Skeletal muscle tissue (tissue), 4 donors: ENCODE results near the gene C1QTNF9. TPM values are rescaled to one million over a fixed set of nuclear protein-coding genes. Genes with fewer than 3 reads are reported as not detected.
"Not testable (repeated sequence)": the region's sequence is repeated elsewhere in the genome, so short reads cannot be mapped to it uniquely, and the experiment has no call there.

ENCODE experiments used
- H3K27ac ChIP-seq: one replicate; pipeline ENCODE4 v1.7.0; 2013; ENCODE audit warnings: mild to moderate bottlenecking, low read depth, low read length, inconsistent platforms
- H3K27me3 ChIP-seq, 3 donors: one replicate each; pipeline ENCODE4 v1.7.0; 2013; ENCODE audit warnings: low read length in 3 of 3; ENCODE audit not compliant: control insufficient read depth in 3 of 3, insufficient read depth in 3 of 3
- H3K36me3 ChIP-seq, 3 donors: one replicate each; pipeline ENCODE4 v1.7.0; 2013; ENCODE audit warnings: low read length in 3 of 3; ENCODE audit not compliant: control insufficient read depth in 3 of 3, insufficient read depth in 3 of 3
- H3K4me1 ChIP-seq, 3 donors: one replicate each; pipeline ENCODE4 v1.7.0; 2013; ENCODE audit warnings: low read length in 3 of 3, mild to moderate bottlenecking in 3 of 3; ENCODE audit not compliant: control insufficient read depth in 3 of 3, insufficient read depth in 3 of 3
- H3K4me3 ChIP-seq, 3 donors: one replicate each; pipeline ENCODE4 v1.7.0; 2013; ENCODE audit warnings: low read length in 3 of 3
- H3K9ac ChIP-seq, 3 donors: one replicate each; pipeline ENCODE4 v1.7.0; 2013; ENCODE audit warnings: low read length in 3 of 3, mild to moderate bottlenecking in 3 of 3, moderate library complexity in 2 of 3, low read depth in 1 of 3
- H3K9me3 ChIP-seq, 3 donors: one replicate each; pipeline ENCODE4 v1.7.0; 2013; ENCODE audit warnings: low read length in 3 of 3; ENCODE audit not compliant: control insufficient read depth in 3 of 3
- total RNA-seq: library from RNA; depleted of rRNA; stranded (reverse); fragments of >200 nt; gene quantifications from one replicate; pipeline ENCODE4 v1.2.3, GENCODE V29; 2014
- donor health status: Osteomylitis.

The C1QTNF9 gene
- total RNA-seq, 1 donor from 2014 or later = 2.6 TPM

DNA sequence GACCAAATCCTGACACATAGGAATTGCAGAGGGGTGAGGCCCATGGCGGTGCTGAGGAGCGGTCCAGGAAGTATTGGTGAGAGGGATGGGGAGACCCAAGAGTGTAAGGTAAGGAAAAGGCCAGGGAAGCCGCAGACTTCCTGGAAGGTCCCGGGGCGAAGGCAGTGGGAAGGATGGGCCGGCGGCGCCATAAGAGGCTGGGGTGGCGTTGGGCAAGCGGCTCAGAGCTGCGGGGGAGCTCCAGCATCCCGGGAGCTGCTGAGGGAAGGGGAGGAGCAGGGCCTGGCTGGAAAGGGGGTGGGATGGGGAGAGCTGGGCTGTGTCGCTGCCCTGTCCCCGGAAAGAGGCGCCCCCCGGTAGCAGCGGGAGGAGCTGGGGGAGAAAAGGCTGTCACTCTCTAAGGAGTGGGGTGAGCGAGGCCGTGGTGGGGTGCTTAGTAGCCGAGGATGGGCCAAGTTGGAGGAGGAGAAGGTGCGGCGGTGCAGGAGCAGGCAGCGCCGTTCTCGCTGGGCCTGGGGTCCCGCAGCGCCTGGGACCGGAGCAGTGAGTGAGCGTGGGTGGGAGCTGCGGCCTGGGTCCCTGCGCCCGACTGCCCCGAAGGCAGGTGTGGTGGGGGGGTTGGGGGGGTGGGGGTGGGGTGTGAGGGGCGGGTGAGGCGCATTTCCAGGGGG is 30.7 kb downstream of the C1QTNF9 start:
- Histone ChIP-seq H3K4me1 (no peaks in the 10 kb centered on the region), H3K27me3 (no peaks in the 10 kb centered on the region), H3K27ac (no peak overlapping the region), H3K9ac (no peak overlapping the region), H3K36me3 (no peaks in the 10 kb centered on the region), H3K9me3 (no peaks in the 10 kb centered on the region), H3K4me3 (no peak overlapping the region)

DNA sequence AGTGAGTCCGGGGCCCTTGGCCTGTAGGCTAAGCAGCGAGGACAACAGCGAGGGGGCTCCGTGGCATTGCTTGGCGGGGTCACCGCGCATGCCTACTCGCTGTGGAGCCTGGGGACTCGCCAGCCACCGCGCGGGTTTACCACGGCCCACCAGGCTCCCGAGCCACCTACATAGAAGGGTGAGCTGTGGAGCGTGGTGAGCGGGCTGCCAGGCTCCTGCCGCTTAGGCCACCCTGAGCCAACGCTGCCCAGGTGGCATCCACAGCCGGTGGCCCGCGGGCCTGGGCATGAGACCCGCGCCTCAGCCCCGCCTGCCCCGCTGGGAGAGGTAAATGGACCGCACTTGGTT is 31.2 kb downstream of the C1QTNF9 start:
- no peaks in the 10 kb centered on the region for H3K27me3 ChIP-seq
- no peaks in the 10 kb centered on the region for H3K4me1 ChIP-seq
- H3K9ac ChIP-seq = no peak overlapping the region
- no peak overlapping the region for H3K4me3 ChIP-seq
- no peaks in the 10 kb centered on the region for H3K9me3 ChIP-seq
- H3K27ac ChIP-seq = no peak overlapping the region
- no peaks in the 10 kb centered on the region for H3K36me3 ChIP-seq

DNA sequence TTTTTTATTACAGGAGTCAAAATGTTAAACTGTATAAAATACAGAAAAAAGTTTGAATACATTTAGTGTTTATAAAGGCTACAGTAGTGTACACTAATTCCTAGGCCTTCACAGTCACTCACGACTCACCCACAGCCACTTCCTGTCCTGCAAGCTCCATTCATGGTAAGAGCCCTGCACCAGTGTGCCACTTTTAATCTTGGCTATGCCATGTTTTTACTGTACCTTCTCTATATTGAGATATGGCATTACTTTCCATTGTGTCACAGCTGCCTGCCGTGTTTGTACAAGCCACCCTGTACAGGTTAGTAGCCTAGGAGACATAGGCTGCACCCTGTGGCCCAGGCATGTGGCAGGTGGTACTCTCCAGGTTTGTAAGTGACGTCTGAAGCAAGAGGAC is 32.1 kb downstream of the C1QTNF9 start:
- Histone ChIP-seq H3K9ac (no peak overlapping the region), H3K27ac (no peak overlapping the region), H3K4me3 (no peak overlapping the region), H3K27me3 (no peaks in the 10 kb centered on the region), H3K9me3 (no peaks in the 10 kb centered on the region), H3K36me3 (no peaks in the 10 kb centered on the region), H3K4me1 (no peaks in the 10 kb centered on the region)

DNA sequence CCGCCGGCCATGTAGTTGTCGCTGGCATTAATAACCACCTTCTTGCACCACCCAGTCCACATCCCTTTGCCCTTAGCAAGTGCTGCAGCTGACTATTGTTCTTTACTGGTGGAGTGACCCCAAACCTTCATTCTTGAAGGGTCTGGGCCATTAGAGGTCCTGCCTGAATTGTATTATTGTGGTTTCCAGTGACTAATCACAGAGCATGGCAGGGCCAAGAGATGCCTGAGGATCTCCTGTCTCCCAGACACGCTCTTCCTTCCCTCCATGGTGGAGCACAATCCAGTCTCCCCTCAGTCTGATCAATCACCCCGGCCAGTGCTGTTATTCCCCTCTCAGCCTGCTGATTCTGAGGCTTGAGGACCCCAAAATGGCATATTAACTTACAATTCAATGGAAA is 39.0 kb downstream of the C1QTNF9 start:
- no peaks in the 10 kb centered on the region for H3K27me3 ChIP-seq
- no peaks in the 10 kb centered on the region for H3K36me3 ChIP-seq
- H3K27ac ChIP-seq = no peak overlapping the region
- no peak overlapping the region for H3K9ac ChIP-seq
- no peaks in the 10 kb centered on the region for H3K9me3 ChIP-seq
- no peak overlapping the region for H3K4me3 ChIP-seq
- no peaks in the 10 kb centered on the region for H3K4me1 ChIP-seq

DNA sequence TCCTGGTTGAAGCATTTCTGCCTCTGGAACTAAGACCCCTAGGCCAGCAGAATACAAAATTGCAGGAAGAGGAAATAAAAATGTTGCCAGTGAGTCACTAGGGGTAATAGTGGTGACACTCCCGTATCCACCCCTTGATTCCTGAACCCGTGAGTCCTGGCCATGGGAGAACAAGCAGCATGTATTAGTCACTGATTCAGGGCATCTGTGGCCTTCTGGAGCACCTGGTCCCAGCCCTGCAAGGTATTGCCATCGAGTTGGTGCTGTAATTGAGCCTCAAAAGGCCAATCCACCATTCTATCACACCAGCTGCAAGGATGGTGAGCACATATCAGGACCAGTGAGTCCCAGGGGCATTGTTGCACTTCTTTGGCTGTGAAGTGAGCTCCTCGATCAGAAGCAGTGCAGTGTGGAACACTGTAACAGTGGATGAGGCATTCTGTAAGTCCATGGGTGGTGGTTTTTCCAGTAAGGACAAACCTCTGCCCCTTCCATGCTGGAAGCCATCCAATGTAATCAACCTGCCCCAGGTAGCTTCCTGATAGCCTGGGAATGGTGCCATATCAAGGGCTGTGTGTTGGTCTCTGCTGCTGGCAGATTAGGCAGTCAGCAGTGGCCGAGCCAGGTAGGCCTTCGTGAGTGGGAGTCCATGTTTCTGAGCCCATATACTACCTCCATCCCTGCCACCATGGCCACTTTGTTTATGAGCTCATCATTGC is 39.6 kb downstream of the C1QTNF9 start:
- Histone ChIP-seq H3K4me3 (no peak overlapping the region), H3K4me1 (no peaks in the 10 kb centered on the region), H3K27me3 (no peaks in the 10 kb centered on the region), H3K9ac (no peak overlapping the region), H3K9me3 (no peaks in the 10 kb centered on the region), H3K27ac (no peak overlapping the region), H3K36me3 (no peaks in the 10 kb centered on the region)

DNA sequence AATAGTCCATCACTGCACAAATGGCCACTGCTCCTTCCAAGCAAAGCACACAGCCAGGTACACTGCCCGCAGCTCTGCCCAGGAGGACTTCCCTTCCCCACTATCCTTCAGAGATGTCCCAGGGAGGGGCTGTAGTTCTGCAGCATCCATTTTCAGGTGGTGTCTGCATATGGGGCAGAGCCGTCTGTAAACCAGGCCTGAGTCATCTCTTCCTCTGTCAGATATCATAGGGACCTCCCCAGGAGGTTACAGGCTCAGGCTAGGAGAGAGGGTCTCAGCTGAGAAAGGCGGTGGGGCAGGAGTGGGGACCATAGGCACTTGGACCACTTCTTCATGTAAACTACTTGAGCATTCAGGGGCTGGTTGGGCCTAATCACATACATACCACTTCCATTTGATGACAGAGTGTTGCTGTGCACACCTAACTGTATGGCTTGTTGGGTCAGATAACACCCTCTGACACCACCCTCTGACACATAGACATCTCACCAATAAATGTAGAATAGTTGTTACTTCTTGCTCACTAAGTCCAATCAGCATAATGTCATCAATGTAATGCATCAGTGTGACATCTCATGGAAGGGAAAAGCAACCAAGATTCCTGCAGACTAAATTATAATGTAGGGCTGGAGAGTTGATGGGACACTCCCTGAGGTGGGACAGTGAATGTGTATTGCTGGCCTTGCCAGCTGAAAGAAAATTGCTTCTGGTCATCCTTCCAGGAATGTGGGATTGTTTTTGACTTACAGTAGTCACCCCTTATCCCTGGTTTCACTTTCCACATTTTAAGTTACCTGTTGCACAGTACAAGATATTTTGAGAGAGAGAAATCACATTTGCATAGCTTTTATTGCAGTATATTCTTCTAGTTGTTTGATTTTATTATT is 40.6 kb downstream of the C1QTNF9 start:
- not testable (repeated sequence) for H3K4me1 ChIP-seq, H3K27ac ChIP-seq, H3K36me3 ChIP-seq, H3K27me3 ChIP-seq, H3K9me3 ChIP-seq, H3K4me3 ChIP-seq, H3K9ac ChIP-seq

DNA sequence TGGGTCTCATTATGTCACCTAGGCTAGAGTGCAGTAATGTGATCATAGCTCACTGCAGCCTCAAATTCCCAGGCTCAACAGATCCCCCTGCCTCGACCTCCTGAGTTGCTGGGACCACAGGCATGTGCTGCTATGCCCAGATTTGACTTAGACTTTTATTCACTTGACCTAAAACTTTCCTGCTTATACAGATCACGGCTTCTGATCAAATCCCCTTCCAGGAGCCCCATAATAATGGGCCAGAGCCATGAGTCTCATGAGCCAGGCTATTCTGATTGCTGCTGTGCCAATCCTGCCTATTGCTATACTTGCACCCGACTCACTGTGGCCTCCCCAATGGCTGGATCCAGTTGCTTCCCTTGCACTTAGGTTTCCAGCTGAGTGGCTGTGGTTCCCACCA is 42.0 kb downstream of the C1QTNF9 start:
- no peaks in the 10 kb centered on the region for H3K4me1 ChIP-seq
- H3K27me3 ChIP-seq = no peaks in the 10 kb centered on the region
- H3K4me3 ChIP-seq = no peak overlapping the region
- H3K9me3 ChIP-seq = peaks cover 0 to 4% (median 0%) of the 10 kb centered on the region in 3 donors
- H3K36me3 ChIP-seq = peaks cover 0 to 2% (median 0%) of the 10 kb centered on the region in 3 donors
- H3K27ac ChIP-seq = no peak overlapping the region
- H3K9ac ChIP-seq = no peak overlapping the region

DNA sequence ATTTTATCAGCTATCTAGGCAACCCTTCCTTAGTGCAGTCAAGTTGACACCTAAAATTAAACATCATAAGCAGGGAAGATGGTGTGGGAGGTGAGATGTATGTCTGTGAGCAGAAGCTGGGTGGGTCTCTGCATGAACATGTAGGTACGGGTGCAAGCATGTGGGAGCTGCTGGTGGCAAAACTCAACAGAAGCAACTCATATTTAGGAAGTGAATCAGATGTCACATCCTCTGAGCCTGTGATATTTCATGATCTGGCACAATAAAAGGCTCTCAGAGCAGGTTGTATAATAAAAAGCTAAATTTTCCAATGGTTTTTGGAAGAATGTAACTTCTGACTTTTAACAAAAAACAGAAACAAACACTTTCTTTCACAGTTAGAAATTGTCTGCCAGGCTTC is 44.4 kb downstream of the C1QTNF9 start:
- H3K4me3 ChIP-seq = no peak overlapping the region
- H3K4me1 ChIP-seq = no peaks in the 10 kb centered on the region
- H3K9ac ChIP-seq = no peak overlapping the region
- no peak overlapping the region for H3K27ac ChIP-seq
- peaks cover 0 to 4% (median 0%) of the 10 kb centered on the region in 3 donors for H3K9me3 ChIP-seq
- H3K27me3 ChIP-seq = no peaks in the 10 kb centered on the region
- H3K36me3 ChIP-seq = peaks cover 0 to 2% (median 0%) of the 10 kb centered on the region in 3 donors

DNA sequence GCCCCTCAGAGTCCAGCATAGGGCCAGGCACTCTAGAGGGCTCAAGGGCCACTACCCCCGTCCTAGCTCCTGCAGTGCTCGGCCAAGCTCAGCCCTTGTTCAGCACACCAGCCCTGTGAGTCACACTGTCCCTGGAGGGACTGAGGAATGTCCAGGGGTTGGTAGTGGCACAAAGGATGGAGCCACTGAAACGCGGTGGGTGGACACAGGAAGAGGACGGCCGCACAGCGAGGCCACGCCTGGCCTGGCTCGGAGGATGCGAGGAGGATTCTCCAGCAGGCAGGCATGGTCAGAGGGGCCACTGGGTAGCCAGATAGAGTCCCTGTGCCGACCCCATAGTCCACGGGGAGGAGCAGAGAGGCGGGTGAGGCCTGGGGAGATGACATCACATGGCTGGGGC is 45.7 kb downstream of the C1QTNF9 start:
- Histone ChIP-seq H3K27ac (no peak overlapping the region), H3K4me3 (no peak overlapping the region), H3K36me3 (peaks cover 0 to 2% (median 0%) of the 10 kb centered on the region in 3 donors), H3K9ac (no peak overlapping the region), H3K27me3 (no peaks in the 10 kb centered on the region), H3K4me1 (no peaks in the 10 kb centered on the region), H3K9me3 (peaks cover 0 to 4% (median 0%) of the 10 kb centered on the region in 3 donors)

DNA sequence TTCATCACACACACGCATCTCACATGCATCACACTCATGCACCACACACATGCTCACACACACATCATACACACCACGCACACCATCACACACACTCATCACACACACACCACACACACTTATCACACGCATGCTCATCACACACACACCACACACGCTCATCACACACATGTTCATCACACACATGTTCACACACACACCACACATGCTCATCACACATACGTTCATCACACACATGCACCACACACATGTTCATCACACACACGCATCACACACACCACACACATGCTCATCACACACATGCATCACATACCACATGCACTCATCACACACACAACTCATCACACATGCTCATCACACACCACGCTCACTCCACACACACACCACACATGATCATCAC is 46.9 kb downstream of the C1QTNF9 start:
- no peaks in the 10 kb centered on the region for H3K27me3 ChIP-seq
- H3K9me3 ChIP-seq = peaks cover 0 to 4% (median 0%) of the 10 kb centered on the region in 3 donors
- H3K4me3 ChIP-seq = peak overlapping the region in 1 of 3 donors; percentile 29
- H3K36me3 ChIP-seq = peaks cover 0 to 2% (median 0%) of the 10 kb centered on the region in 3 donors
- H3K9ac ChIP-seq = no peak overlapping the region
- no peaks in the 10 kb centered on the region for H3K4me1 ChIP-seq
- H3K27ac ChIP-seq = no peak overlapping the region
